ENCODE measurements around the gene STX8.

STX8 gene

GRCh38 chr17:9223531-9223930 is 352.1 kb downstream of the STX8 start:
- TF ChIP-seq CTCF (IDR thresholded peaks at IDR 0.05): no peak

GRCh38 chr17:9221922-9222180 is 353.8 kb downstream of the STX8 start:
- no peak for TF ChIP-seq CTCF (IDR thresholded peaks at IDR 0.05)

- TF ChIP-seq CTCF (IDR thresholded peaks at IDR 0.05): no peak
Observed at GRCh38 chr17:9221147-9221921, 354.3 kb downstream of the STX8 start.

- no peak for TF ChIP-seq CTCF (IDR thresholded peaks at IDR 0.05)
Observed at GRCh38 chr17:9220398-9221146, 355.0 kb downstream of the STX8 start.

- TF ChIP-seq CTCF (IDR thresholded peaks at IDR 0.05): no peak
Observed at GRCh38 chr17:9219631-9220397, 355.8 kb downstream of the STX8 start.

- no peak for TF ChIP-seq CTCF (IDR thresholded peaks at IDR 0.05)
Observed at GRCh38 chr17:9218911-9219310, 356.7 kb downstream of the STX8 start.

GRCh38 chr17:9218064-9218635 is 357.5 kb downstream of the STX8 start:
- no peak for TF ChIP-seq CTCF (IDR thresholded peaks at IDR 0.05)
